Chondrocyte (in vitro differentiated cells): ENCODE measurements around the gene INPP5D. TPM values are rescaled to one million over a fixed set of nuclear protein-coding genes. Genes with fewer than 3 reads are reported as not detected.
"Not testable (repeated sequence)": the region's sequence is repeated elsewhere in the genome, so short reads cannot be mapped to it uniquely, and the experiment has no call there.

ENCODE experiments used
- DNase-seq: peaks from one replicate; pipeline ENCODE4 v3.0.0; 2021; ENCODE audit warnings: mixed read lengths, low spot score
- H3K27ac Mint-ChIP-seq: one replicate; pipeline ENCODE4 v1.8.0; 2021; ENCODE audit warnings: mild to moderate bottlenecking, moderate library complexity, mixed read lengths; ENCODE audit not compliant: unreplicated experiment
- H3K27me3 Mint-ChIP-seq: 2 replicates; pipeline ENCODE4 v1.8.0; 2021; ENCODE audit warnings: low read depth, mixed read lengths
- H3K36me3 Mint-ChIP-seq: 2 replicates; pipeline ENCODE4 v1.8.0; 2021; ENCODE audit warnings: low read depth, mixed read lengths
- H3K4me1 Mint-ChIP-seq: 2 replicates; pipeline ENCODE4 v1.8.0; 2021; ENCODE audit warnings: low read depth, mild to moderate bottlenecking, mixed read lengths
- H3K4me3 Mint-ChIP-seq: one replicate; pipeline ENCODE4 v1.8.0; 2021; ENCODE audit warnings: mild to moderate bottlenecking, moderate library complexity, mixed read lengths; ENCODE audit not compliant: unreplicated experiment
- H3K9me3 Mint-ChIP-seq: 2 replicates; pipeline ENCODE4 v1.8.0; 2021; ENCODE audit warnings: low read depth, mixed read lengths
- CTCF ChIP-seq: fragments of 200-600 bp; sonication (generic); IDR thresholded peaks from 2 replicates; pipeline ENCODE4 v1.5.0; 2021; ENCODE audit warnings: antibody characterized with exemption, mild to moderate bottlenecking, moderate library complexity
- total RNA-seq: library from RNA; stranded (reverse); gene quantifications from 3 replicates; pipeline ENCODE4 v1.2.1, GENCODE V29; 2021

Gene INPP5D
- total RNA-seq, 1 donor from 2014 or later, result 0.20 TPM

- Mint-ChIP-seq H3K36me3 (peaks cover 3% of the 10 kb centered on the region), H3K4me1 (no peaks in the 10 kb centered on the region), H3K9me3 (peaks cover 5% of the 10 kb centered on the region), H3K27ac (no peak overlapping the region), H3K4me3 (no peak overlapping the region), H3K27me3 (peaks cover 26% of the 10 kb centered on the region)
- no peak for DNase-seq
- TF ChIP-seq CTCF, result no peak
Measured at GRCh38 chr2:233185330-233185729, 125.2 kb downstream of the INPP5D start.

- TF ChIP-seq CTCF, result no peak
- H3K9me3 Mint-ChIP-seq, result peaks cover 2% of the 10 kb centered on the region
- DNase-seq, result no peak
Measured at GRCh38 chr2:233185963-233186362, 125.8 kb downstream of the INPP5D start.

GRCh38 chr2:233186851-233187250 is 126.7 kb downstream of the INPP5D start:
- TF ChIP-seq CTCF, result no peak
- H3K27ac Mint-ChIP-seq, result no peak overlapping the region
- H3K36me3 Mint-ChIP-seq, result no peaks in the 10 kb centered on the region
- no peak overlapping the region for H3K4me3 Mint-ChIP-seq
- DNase-seq, result no peak
- H3K27me3 Mint-ChIP-seq, result peaks cover 19% of the 10 kb centered on the region
- no peaks in the 10 kb centered on the region for H3K4me1 Mint-ChIP-seq
- no peaks in the 10 kb centered on the region for H3K9me3 Mint-ChIP-seq

More at GRCh38 chr2:233185963-233186362, 125.8 kb downstream of the INPP5D start:
- Mint-ChIP-seq H3K27me3 (peaks cover 25% of the 10 kb centered on the region), H3K4me3 (no peak overlapping the region), H3K36me3 (peaks cover 1% of the 10 kb centered on the region), H3K27ac (no peak overlapping the region), H3K4me1 (no peaks in the 10 kb centered on the region)

GRCh38 chr2:233189025-233189424 is 128.9 kb downstream of the INPP5D start:
- Mint-ChIP-seq H3K36me3 (no peaks in the 10 kb centered on the region), H3K27ac (no peak overlapping the region), H3K4me1 (no peaks in the 10 kb centered on the region), H3K4me3 (no peak overlapping the region), H3K27me3 (peaks cover 6% of the 10 kb centered on the region), H3K9me3 (no peaks in the 10 kb centered on the region)
- TF ChIP-seq CTCF, result no peak
- no peak for DNase-seq

- not testable (repeated sequence) for H3K9me3 Mint-ChIP-seq, H3K27me3 Mint-ChIP-seq, DNase-seq, H3K27ac Mint-ChIP-seq, H3K4me3 Mint-ChIP-seq, H3K36me3 Mint-ChIP-seq, H3K4me1 Mint-ChIP-seq
Measured at GRCh38 chr2:233191016-233191415, 130.9 kb downstream of the INPP5D start.

- Mint-ChIP-seq H3K27me3 (peaks cover 2% of the 10 kb centered on the region), H3K9me3 (no peaks in the 10 kb centered on the region), H3K27ac (no peak overlapping the region), H3K36me3 (no peaks in the 10 kb centered on the region), H3K4me3 (no peak overlapping the region), H3K4me1 (no peaks in the 10 kb centered on the region)
- no peak for TF ChIP-seq CTCF
- DNase-seq, result peak; percentile 40
Measured at GRCh38 chr2:233193738-233194137, 133.6 kb downstream of the INPP5D start.
